NCI-H226 (cell line): ENCODE measurements around the gene RALGAPA2.

Experiments used
- DNase-seq: peaks from one replicate; pipeline ENCODE4 v3.0.0-alpha.2; 2015

The RALGAPA2 gene

DNA sequence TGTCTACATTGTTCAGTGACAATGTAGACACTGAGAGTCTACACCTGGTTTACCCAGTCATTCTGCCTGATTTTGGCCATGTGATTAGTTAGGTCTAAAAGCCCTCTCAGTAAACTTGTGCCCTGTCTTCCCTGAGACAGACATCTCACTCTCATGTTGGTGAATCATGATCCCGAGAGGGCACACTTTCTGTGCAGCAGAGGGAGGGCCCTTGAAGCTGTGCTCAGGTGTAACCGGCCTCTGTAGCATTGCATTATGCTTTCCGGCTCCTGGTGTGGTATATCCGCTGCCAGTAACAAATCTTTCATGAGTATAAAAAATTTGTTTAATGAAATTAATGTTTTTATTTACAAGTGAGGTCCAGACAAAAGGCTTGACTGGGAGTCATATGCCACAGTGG lies 85.0 kb downstream of the RALGAPA2 start:
- DNase-seq, result no peak

DNA sequence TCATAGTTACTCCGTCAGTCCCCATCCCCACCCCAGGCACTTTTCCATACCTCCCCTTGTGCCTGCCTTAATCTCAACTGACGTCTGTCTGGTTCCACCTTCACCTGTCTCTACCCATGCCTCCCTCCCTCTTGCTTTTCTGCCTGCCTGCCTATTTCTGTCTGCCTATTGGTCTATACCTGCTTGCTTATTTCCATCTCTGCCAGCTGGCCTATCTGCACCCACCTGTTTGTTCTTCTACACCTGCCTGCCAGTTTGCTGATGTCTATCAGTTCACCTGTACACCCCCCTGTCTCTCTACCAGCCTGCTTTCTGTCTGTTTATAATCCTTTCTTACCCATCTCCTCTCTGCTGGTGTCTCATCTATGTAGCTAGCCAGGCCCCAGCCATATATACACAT lies 87.5 kb downstream of the RALGAPA2 start:
- DNase-seq, result no peak

DNA sequence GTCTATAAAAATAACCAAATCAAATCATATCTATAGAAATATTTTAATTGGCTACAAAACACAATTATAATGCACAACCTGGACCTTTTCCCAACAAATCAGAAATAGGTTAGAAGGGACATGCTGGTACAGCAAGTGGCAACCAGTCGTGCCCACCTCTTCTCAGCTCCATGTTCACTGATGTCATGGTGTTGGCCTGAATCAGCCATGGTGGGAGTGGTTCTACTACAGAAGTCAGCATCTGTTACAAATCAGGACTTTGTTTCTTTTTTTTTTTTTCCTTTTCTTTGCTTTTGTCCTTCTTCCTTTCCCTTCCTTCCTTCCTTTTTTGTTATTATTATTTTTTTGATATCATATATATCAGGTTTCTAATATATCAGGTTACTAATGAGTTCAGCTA lies 91.2 kb downstream of the RALGAPA2 start:
- DNase-seq, result no peak

DNA sequence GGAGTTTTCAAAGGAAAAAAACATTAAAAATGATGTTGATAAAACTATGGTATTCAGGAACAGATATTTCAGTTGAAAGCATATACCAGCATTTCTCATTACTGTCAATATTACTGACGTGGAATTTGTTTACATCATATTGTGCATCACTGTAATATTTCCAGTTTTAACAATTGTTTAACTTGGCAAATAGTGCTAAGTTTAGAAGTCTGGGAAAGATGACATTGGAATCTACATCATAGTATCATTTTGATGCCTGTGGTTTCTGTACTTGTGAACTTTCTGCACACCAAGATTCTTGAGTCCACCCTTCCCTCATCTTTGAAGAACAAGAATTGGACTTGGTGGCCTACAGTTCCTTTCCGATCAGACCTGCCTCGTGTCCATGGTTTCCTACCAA lies 98.1 kb downstream of the RALGAPA2 start:
- no peak for DNase-seq

DNA sequence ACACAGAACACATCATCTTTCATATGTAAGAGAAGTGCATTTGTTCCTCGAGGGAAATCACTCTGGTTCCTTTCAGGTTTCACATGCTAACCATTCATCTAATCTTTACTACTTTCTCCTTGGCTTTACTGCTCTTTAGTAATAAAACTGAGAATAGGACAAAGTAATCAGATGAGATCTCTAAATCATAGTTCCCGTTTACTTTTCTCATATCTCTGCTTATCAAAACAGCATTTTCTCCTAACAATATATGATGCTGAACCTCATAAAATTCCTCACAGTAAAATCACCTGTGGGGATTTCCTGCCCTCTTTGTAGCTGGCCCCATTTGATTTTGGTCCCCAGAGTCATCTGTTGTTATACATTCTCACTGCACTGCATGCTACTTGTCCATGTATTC lies 100.2 kb downstream of the RALGAPA2 start:
- no peak for DNase-seq

DNA sequence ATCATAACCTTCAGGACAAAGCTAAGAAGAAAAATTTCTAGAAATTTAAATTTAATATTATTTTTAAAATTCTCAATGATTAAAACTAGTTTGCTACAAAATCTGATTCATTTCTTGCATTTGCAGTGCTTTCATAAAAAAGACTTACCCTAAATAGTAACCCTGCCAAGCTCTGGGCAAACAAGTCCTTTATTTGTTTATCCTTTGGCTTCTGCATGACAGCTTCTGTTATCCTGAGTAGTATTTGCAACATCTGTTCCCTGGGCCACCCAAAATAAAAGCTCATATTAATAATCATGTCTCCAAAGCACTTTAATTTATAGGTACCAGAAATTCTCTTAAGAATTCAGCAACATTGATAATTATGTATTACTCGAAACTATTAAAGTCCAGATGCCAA lies 101.3 kb downstream of the RALGAPA2 start:
- no peak for DNase-seq

DNA sequence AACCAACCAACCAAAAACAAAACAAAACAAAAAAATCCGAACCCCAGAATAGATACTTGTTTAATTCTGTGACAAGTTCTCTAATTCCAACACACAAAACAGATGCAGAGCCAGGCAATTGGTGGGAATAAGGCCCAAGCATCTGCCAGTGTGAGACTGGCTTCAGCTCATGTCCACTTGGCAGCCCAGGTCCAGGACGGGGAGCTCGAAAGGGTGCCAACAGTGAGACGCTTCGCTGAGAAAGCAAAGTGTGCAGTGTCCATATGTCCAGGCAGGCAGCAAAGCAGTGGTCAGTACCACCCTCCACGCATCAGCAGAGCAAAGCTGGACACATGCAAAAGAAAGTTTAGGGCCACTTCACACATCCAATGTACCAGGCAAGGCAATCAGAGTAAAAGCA lies 102.9 kb downstream of the RALGAPA2 start:
- no peak for DNase-seq

DNA sequence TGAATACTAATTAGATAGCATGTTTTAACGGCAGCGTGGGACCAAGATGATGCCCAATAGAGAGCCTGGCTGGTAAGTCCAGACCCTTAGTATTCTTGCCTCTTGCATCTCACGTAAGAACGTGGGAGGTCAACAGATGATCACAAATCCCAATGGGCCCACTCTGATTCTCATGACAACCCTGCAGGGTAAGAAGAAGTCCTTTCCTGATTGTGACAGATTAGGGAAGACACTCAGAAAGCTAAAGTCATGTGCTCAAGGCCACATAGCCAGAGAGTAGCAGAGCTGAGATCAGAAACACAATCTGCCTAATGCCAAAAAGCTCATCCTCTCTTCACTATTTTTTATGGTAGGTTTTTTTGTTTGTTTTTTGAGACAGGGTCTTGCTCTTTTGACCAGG lies 103.8 kb downstream of the RALGAPA2 start:
- no peak for DNase-seq

DNA sequence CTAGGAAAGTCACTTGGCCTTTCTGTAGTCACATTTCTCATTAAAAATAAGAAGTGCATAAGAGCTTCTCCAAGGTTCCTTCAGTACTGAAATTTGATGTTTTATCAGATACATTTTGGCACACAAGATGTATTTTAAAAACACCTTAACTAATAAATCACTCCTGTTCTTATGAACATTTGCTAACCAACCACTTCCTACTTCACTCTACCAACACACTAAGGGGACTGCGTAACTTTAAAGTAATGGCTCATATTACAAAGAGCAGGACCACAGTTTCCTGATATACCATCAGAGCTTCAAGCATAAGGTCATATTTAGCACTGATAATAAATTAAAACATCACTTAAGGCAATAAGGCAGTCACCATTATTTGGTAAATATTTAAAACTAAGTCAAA lies 104.4 kb downstream of the RALGAPA2 start:
- no peak for DNase-seq

DNA sequence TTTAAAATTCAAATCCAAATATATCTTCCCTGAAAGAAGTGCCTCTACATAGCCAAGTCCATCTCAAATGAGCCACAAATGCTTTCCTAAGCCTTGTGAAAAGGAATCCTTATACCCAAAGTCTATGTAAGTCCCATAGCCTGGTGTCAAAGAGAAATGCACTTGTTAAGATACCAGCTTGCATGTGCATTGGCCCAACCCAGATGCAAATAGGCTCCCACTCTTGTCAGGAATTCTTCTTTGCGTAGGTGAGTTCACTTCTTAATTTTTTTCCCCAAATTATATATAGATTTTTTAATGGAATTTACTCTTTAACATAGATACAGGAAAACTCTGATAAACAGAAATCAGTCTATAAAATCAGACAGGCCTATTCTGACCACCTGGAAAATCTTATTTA lies 105.6 kb downstream of the RALGAPA2 start:
- no peak for DNase-seq

DNA sequence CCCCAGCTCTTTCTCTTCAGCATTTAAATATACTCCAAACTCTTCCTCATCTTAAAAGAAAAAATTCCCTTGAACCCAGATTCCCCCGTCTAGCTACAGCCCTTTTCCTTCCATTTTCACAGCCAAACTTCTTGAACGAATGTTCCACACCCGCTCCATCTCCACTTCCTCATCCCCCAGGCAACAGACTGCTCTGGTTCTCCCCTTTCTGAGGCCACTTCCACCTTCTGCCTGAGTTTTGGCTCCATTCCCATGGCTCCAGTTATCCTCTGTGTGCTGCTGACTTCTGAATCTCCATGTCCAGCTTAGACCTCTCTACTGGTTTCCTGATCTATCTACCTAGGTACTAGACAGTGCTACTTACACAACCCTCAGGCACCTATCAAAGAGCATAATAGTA lies 106.4 kb downstream of the RALGAPA2 start:
- DNase-seq, result no peak

DNA sequence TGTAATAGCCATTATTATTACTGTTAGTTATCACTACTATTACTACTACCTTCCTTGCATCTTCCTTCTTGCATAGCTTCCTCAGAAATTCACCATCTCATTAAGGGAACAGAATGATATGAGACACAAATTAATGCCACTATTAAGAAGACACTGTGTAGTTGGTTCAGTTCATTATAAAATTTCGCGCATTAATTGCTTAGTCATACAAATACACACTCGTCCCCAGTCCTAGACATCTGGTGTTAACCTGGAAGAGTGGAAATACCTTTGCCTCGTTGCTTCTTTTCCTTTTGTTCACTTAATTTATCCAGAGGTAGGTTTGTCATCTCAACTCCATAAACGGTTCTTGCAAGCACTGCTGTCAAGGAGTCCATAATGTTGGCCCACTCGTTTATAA lies 107.5 kb downstream of the RALGAPA2 start:
- DNase-seq, result no peak

DNA sequence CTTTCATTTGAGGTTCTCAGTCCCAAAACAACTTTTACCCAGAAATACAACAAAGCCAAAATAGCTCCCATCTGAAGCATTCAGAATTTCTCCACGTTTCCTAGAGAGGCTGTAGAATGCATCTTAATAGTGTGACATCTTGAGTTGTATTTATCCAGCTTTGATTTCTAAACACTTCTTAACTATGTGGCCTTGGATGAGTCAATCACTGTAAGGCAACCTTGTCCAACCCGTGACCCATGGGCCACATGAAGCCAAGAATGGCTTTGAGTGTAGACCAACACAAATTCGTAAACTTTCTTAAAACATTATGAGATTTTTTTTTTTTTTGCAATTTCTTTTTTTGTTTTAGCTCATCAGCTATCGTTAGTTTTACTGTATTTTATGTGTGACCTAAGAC lies 108.1 kb downstream of the RALGAPA2 start:
- DNase-seq, result no peak

DNA sequence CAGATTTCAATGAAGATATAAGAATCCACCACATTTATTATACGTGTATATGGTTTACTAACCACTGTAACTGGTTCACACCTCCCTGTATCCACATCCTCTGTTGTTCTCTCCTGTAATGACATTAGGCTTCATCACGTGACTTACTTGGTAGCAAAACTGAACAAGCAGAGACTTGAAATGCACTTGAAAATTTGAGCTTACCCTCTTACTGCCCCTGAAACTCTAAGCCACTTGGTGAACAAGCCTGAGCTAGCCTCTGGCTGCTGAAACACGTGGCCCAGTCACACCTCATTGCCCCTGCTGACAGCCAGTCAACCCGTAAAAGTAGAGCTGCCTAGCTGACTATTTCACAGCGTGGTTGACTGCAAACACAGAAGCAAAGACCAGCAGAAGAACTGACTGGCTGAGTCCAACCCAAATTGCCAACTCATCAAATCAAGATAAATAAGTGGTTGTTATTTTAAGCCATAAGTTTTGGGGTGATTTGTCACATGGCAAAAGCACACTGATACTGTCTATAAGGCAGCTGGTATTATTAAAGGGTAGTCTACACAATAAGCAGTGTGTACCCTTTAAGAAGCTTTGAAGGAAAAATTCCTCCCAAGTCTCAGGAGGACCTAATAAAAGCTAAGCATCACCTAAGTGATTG lies 109.0 kb downstream of the RALGAPA2 start:
- no peak for DNase-seq

DNA sequence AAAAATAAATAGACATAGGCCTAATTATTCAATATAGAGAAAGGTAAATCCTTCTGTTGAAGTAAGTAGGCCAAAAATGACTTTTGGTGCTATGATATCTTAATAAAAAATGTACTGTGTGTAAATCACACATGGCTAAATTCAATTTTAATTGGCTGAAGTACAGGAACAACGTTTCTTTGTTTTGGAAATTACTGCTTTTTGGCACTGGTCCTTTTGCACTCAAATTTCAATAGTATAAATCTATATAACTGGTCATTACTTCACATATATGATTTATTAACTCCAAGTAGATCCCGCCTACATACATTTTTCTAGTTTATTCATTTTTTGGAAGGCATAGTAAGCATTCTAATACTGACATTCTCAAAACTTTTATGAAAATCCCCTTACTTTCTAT lies 114.5 kb downstream of the RALGAPA2 start:
- DNase-seq, result no peak

DNA sequence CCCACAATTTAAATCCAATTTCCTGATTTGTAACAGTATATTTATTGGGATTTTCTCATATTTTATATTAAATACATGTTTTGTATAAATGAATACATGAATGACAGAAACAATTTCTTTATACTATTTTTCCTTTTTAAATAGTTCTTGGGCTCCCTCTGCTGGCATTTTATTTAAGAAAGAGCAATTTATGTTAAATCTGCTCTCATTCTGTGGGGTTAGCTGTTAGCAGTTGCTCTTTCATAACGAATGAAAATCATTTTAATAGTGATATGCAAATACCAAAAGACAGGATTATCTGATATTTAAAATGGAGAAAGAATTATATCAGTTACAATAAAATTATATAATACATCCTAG lies 118.3 kb downstream of the RALGAPA2 start:
- DNase-seq, result no peak

DNA sequence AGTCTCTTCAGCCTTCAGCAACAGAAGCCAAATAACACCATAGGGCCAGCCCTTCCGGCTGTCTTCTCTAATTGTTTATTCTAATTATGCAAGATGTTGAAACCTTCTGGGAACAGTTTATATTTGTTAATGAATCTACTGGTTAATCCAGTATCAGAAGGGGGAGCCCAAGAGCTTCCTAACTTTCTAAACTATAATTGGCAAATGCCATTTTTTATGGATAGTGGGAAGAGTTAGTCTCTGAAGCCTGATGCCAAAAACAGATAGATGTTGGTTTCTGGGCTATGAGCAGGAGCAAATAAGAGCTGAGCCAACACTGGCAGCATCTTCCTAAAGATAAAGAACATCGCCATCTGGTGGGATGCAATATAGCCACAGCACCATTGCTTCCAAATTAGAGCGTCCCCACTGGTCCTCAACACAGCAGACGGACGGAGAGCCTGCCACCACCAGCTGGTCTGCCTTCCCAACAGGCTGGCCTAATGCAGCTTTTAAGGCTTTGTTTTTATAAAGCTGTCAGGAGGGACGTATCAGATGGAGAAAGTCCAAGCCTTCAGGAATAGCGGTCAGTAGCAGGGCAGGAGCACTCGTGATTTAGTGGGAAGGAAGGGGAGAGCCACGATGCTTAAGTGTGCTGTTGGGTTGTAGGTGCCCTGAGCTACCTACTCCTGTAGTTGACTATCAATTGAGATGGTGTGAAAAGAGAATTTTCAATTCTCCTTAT lies 118.8 kb downstream of the RALGAPA2 start:
- no peak for DNase-seq

DNA sequence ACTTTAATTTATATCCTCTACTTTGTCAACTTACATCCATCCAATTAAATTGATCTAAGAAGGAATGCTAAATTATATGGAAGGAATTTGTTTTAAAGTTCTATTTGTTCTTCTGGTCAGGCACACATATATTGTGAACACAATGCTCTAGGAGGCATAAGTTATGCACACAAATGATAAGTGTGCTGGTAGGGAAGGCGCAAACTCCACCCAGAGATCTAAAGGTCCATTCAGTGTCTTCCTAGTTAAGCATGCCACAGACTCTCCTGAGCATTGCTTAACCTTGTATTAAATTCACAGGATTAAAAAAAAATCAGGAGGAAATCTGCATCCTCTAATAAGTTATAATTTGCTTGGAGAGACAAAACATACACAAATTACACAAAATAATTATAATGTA lies 127.3 kb downstream of the RALGAPA2 start:
- no peak for DNase-seq

DNA sequence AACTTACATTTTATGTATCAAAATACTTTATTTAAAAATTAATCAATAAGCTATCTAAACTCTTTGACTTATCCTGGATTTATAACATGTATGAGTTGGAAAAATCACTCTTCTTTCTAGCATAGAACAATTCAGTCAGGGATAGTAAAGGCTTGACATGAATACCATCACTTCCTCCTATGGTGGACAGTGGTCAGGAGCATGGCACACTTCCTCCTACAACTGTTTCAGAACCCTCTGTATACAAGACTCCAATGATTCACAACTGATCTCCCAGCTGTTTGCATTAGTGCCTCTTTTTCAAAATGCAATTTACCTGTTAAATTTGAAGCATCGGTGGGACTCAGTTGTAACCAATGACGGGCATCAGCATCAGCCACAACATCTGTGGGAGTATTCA lies 129.7 kb downstream of the RALGAPA2 start:
- no peak for DNase-seq

DNA sequence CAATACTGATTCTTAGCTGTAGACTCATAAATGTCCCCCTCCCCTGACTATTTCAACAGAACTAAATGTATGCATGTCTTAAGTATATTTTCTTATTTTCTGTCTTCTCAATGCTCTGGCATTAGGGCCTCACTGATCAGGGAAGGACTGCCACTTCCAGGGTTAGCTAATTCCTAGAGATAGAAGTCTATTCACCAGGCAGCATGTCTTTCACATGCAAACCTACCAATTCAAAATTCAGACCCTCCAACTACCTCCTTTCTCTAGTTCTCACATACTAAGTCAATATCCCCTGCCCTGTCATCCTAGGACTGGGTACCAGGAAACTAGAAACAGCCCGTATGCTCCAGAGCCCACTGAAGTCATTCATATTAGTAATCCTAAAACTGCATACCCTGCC lies 132.3 kb downstream of the RALGAPA2 start:
- DNase-seq, result no peak

DNA sequence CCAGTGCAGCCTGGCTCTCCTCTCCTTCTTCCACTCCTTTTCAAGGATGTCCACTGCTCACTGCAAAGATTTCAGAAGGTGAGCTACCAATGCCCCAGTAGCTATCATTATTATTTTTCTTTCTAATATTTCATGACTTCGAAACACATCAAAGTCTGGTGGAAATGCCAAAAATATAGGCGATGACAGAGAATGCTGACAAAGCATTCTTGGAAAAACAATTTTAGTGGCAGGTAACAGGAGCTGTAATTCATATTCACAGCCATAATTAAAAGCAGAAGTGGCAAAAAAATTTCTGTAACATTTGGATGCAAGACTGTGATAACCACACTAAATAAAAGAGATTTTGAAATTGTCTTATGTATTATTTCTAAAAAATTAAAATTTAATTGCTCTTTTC lies 133.6 kb downstream of the RALGAPA2 start:
- DNase-seq, result no peak

DNA sequence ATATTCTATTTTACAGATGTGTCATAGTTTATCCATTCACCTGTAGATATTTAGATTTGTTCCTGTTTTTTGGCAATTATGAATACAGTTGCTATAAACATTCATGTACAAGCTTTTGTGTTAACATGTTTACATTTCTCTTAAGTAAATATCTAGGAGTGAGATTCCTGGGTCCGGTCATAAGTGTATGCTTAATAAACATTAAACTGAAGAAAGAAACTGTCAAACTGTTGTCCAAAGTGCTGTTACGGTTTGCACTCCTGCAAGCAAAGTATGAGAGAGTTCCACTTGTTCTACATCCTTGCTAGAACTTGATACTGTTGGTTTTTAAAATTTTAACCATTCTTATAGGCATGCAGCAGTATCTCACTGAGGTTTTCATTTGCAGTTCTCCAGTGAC lies 138.6 kb downstream of the RALGAPA2 start:
- DNase-seq, result no peak

DNA sequence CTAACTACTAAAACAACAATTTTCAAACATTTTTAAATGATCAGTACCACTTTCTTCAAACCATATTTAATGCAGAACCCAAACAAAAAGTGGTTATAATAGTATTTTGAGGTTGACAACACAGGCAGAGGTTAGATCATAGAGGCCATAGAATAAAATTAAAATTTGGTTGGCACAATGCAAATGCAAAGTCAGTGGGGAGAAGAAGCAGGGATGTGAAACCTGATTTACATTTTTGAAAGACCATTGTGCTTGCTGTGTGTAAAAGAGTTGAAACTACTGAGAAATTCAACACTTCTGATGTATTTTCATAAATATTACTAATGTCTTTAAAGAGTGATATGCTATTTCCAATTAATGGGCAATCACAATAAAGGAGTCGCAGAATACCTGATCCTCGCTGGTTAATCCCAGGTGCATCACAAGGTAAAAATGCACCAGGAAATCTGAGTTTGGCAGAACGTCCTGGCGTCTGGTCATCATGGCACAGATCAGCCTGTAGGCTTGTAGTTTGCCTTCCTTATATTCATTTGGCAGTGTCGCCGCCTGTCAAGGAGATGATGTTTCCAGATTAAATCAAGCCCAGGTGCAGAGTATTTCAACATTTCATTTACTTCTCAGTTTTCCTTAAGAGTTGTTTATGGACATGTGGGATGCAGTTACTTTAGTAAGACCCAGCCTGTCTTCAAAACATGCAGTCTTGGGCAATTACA lies 141.2 kb downstream of the RALGAPA2 start:
- DNase-seq, result no peak

DNA sequence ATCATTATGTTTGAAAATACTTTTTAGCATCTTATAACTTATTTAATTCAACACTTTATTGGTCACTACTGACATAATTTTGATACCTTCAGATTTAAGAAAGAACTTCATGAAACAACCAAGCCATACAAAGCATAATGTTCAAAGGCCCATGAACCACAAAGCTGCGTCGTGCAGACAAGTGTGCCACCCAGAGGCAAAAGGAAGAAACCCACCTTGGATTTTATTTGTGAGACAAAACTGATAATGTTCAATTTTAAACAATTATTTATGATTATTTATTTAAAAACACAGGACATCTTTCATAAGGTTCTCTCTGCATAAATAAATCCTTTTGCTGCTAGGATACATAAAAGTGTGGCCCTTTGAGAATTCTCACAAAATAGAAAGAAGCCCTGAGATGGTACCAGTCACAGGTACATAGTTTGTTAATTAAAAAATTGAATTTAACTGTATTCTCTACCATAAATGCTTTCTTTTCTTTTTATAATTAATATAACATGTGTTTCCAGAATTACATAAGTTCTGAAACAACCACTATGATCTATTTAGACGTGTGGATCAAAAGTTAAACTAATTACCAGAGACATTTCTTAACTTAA lies 143.7 kb downstream of the RALGAPA2 start:
- DNase-seq, result no peak
